Left colon (tissue), 2 donors: Measurements from ENCODE around the gene SGSM2. TPM values are rescaled to one million over a fixed set of nuclear protein-coding genes. Genes with fewer than 3 reads are reported as not detected.

Experiments used
- ATAC-seq: fragments of 200-7000 bp; cut with Tn5 transposase; one replicate; pipeline ENCODE4 v1.9.1; 2020; ENCODE audit warnings: mild to moderate bottlenecking, moderate library complexity
- DNase-seq, 2 donors: peaks; one replicate each; pipeline ENCODE4 v3.0.0-alpha.2; 2020
- intact Hi-C, 2 donors: fragments of 100-400 bp; cut with DNase I in 1 of 2; cut with micrococcal nuclease in 1 of 2; formaldehyde crosslinking; loops; one replicate each; pipeline versions ENCODE4 v1.11.2 to v1.14.0; 2022; cut with DNase I, micrococcal nuclease
- total RNA-seq, 2 donors: library from RNA; stranded (reverse); fragmentation: NEBNext Ultra II Directional; extraction: Animal tissue kit (Norgen Biotek cat#: 25700); gene quantifications; one replicate each; pipeline ENCODE4 v1.2.1, GENCODE V29; 2021
- donor health status: DM: no; HTN: no; CAD: no.
- donor health status: DM: yes; HTN: yes; CAD: no.

SGSM2 gene
- total RNA-seq, 2 donors from 2014 or later, result 29.6 to 35.3 TPM

GRCh38 chr17:2379489-2380225, 42.4 kb downstream of the SGSM2 start:
- no peak for ATAC-seq
- intact Hi-C loops, result loop anchor here in 1 of 2 donors (5.0 kb wide), 1 partner anchor 38 kb away; no protein-coding TSS in a partner anchor

GRCh38 chr17:2380226-2380922, 43.1 kb downstream of the SGSM2 start:
- DNase-seq (no peak), ATAC-seq (no peak)
- intact Hi-C loops, result loop anchor here in 1 of 2 donors (5.0 kb wide), 1 partner anchor 37 kb away; no protein-coding TSS in a partner anchor

More at GRCh38 chr17:2379489-2380225, 42.4 kb downstream of the SGSM2 start:
- no peak for DNase-seq

- no peak for DNase-seq
- intact Hi-C loops, result loop anchor here in 1 of 2 donors (5.0 kb wide), 1 partner anchor 36 kb away; no protein-coding TSS in a partner anchor
- no peak for ATAC-seq
These were observed 43.8 kb downstream of the SGSM2 start for GRCh38 chr17:2380950-2381649.

- peak; percentile 5 for ATAC-seq
- intact Hi-C loops, result loop anchor here (2.0 to 5.0 kb wide), 2 partner anchors 33 to 34 kb away; no protein-coding TSS in a partner anchor
- no peak for DNase-seq
These were observed 46.4 kb downstream of the SGSM2 start for GRCh38 chr17:2383628-2384167.

GRCh38 chr17:2384439-2385127, 47.3 kb downstream of the SGSM2 start:
- DNase-seq (no peak), ATAC-seq (no peak)
- intact Hi-C loops, result loop anchor here in 1 of 2 donors (5.0 kb wide), 1 partner anchor 33 kb away; no protein-coding TSS in a partner anchor

- intact Hi-C loops, result no loop called here
- ATAC-seq (peak; percentile 0), DNase-seq (no peak)
These were observed 48.2 kb downstream of the SGSM2 start for GRCh38 chr17:2385240-2386210.

- DNase-seq (peak; percentile 77 to 83), ATAC-seq (peak; percentile 84)
- intact Hi-C loops, result no loop called here
These were observed 49.2 kb downstream of the SGSM2 start for GRCh38 chr17:2386400-2387085.

GRCh38 chr17:2387086-2388019, 50.1 kb downstream of the SGSM2 start:
- intact Hi-C loops, result no loop called here
- no peak for ATAC-seq

GRCh38 chr17:2388020-2388682, 50.9 kb downstream of the SGSM2 start:
- DNase-seq, result no peak
- intact Hi-C loops, result no loop called here
- ATAC-seq, result no peak

More at GRCh38 chr17:2387086-2388019, 50.1 kb downstream of the SGSM2 start:
- no peak for DNase-seq

- intact Hi-C loops, result no loop called here
- ATAC-seq (no peak), DNase-seq (no peak)
These were observed 51.4 kb downstream of the SGSM2 start for GRCh38 chr17:2388683-2389055.

- ATAC-seq, result no peak
- no peak for DNase-seq
- intact Hi-C loops, result no loop called here
These were observed 53.0 kb downstream of the SGSM2 start for GRCh38 chr17:2390199-2390836.

GRCh38 chr17:2391597-2392251, 54.4 kb downstream of the SGSM2 start:
- DNase-seq (no peak), ATAC-seq (no peak)
- intact Hi-C loops, result no loop called here

GRCh38 chr17:2392252-2393173, 55.2 kb downstream of the SGSM2 start:
- intact Hi-C loops, result no loop called here
- DNase-seq (peak; percentile 94 to 97), ATAC-seq (peak; percentile 62)
